ENCODE measurements around the gene CCDC191. TPM values are rescaled to one million over a fixed set of nuclear protein-coding genes. Genes with fewer than 3 reads are reported as not detected.

The CCDC191 gene
- total and polyA plus RNA-seq, 2 of the 4 experiments (the other 2 are of a cell fraction): 0.72 to 1.1 TPM

GRCh38 chr3:114071786-114072185 is 15.5 kb upstream of the CCDC191 start:
- Histone ChIP-seq H3K4me1 (ENCODE audit: control insufficient read depth, insufficient read depth, low read length) (peaks cover 2% of the 10 kb centered on the region; the same call in 1 of the 2 replicates), H2BK120ac (ENCODE audit: low read depth, low read length) (no peak overlapping the region), H2BK15ac (ENCODE audit: low read depth, low read length) (no peak overlapping the region), H4K5ac (ENCODE audit: low read depth, low read length) (no peak overlapping the region), H3K23ac (ENCODE audit: low read depth, low read length) (no peak overlapping the region), H2BK20ac (ENCODE audit: low read depth, low read length) (no peak overlapping the region), H4K8ac (ENCODE audit: low read depth in 2 of 2, low read length in 2 of 2) (no peak overlapping the region), H4K91ac (ENCODE audit: insufficient read depth, low read depth, low read length) (no peak overlapping the region), H3K18ac (ENCODE audit: low read depth, low read length) (no peak overlapping the region), H2AK5ac (ENCODE audit: low read depth, low read length) (no peak overlapping the region), H3K56ac (ENCODE audit: extremely low read depth, insufficient read depth, low read length) (no peak overlapping the region), H2AK9ac (replicated peaks; ENCODE audit: low read depth, low read length, poor library complexity) (no peak overlapping the region), H3K14ac (replicated peaks; ENCODE audit: low read depth, low read length) (no peak overlapping the region), H3K9me1 (ENCODE audit: insufficient read depth, low read length) (peaks cover 3% of the 10 kb centered on the region; the same call in 1 of the 2 replicates), H2BK5ac (ENCODE audit: low read depth, low read length, poor library complexity, severe bottlenecking) (no peak overlapping the region), H3K27me3 (ENCODE audit: control insufficient read depth, insufficient read depth, low read length) (no peaks in the 10 kb centered on the region), H3K4ac (ENCODE audit: low read depth, low read length) (no peak overlapping the region), H2AFZ (replicated peaks; ENCODE audit: low read length, poor library complexity) (no peak overlapping the region), H3K4me2 (ENCODE audit: low read depth, low read length) (no peak overlapping the region), H4K20me1 (ENCODE audit: insufficient read depth, low read length) (no peaks in the 10 kb centered on the region; the same call in 1 of the 2 replicates), H3K36me3 (ENCODE audit: control insufficient read depth, insufficient read depth, low read length) (peaks cover 26% of the 10 kb centered on the region), H3K27ac (ENCODE audit: insufficient read depth, low read length) (no peak overlapping the region), H3K9ac (ENCODE audit: low read depth, low read length) (no peak overlapping the region), H3K4me3 (ENCODE audit: insufficient read depth, low read depth, low read length) (no peak overlapping the region), H3K79me1 (ENCODE audit: low read depth in 1 of 2, low read length in 2 of 2) (peaks cover 0 to 25% of the 10 kb centered on the region in 2 experiments; a peak in 3 of 4 replicates), H3K9me3 (ENCODE audit: control insufficient read depth, insufficient read depth, low read length) (no peaks in the 10 kb centered on the region)
- ChIA-PET POLR2A (ENCODE audit: unreplicated experiment) (no interaction called here), CTCF (no interaction called here)
- ATAC-seq (ENCODE audit: low read depth): no peak
- BruUV-seq (replicated peaks): no TSS peak
- dilution Hi-C loops (cut with HindIII; ENCODE audit: low sequenced_read_pairs, unreplicated experiment): no loop called here
- intact Hi-C loops (cut with micrococcal nuclease): no loop called here
- no peak for TF ChIP-seq SMC3 (IDR thresholded peaks at IDR 0.05; ENCODE audit: low read depth, low read length)
- TF ChIP-seq FOS (IDR thresholded peaks at IDR 0.05; ENCODE audit: low read depth, low read length): no peak
- TF ChIP-seq NFE2L2 (IDR thresholded peaks at IDR 0.05; ENCODE audit: low read depth, low read length): no peak
- TF ChIP-seq ELK1 (IDR thresholded peaks at IDR 0.05; ENCODE audit: borderline replicate concordance, low read depth, low read length): no peak
- TF ChIP-seq BHLHE40 (IDR thresholded peaks at IDR 0.05; ENCODE audit: low read depth, low read length): no peak
- TF ChIP-seq RCOR1 (IDR thresholded peaks at IDR 0.05; ENCODE audit: insufficient replicate concordance, low read length): no peak
- TF ChIP-seq CTCF (conservative IDR thresholded peaks at IDR 0.05; ENCODE audit: low read depth, low read length): no peak
- TF ChIP-seq POLR2A (IDR thresholded peaks at IDR 0.05; ENCODE audit: low read depth, low read length): no peak
- no peak for TF ChIP-seq CHD1 (IDR thresholded peaks at IDR 0.05; ENCODE audit: low read depth, low read length)
- TF ChIP-seq MAFK (IDR thresholded peaks at IDR 0.05; ENCODE audit: low read depth, low read length): no peak
- no peak for TF ChIP-seq MAZ (IDR thresholded peaks at IDR 0.05; ENCODE audit: borderline replicate concordance, low read depth, low read length)
- no peak for TF ChIP-seq RFX5 (IDR thresholded peaks at IDR 0.05; ENCODE audit: low read depth, low read length)
- TF ChIP-seq MXI1 (IDR thresholded peaks at IDR 0.05; ENCODE audit: borderline replicate concordance, low read depth, low read length): no peak
- no peak for TF ChIP-seq RAD21 (IDR thresholded peaks at IDR 0.05; ENCODE audit: low read length)
- no peak for DNase-seq
- no CpG with 5 or more reads among the region's 1 CpG for WGBS, 2 experiments (ENCODE audit: extremely low coverage in 2 of 2, insufficient read length in 1 of 2)
- in situ Hi-C loops (cut with MboI; ENCODE audit: low sequenced_read_pairs): no loop called here
